ENCODE data around the gene ADH1C.

DNA sequence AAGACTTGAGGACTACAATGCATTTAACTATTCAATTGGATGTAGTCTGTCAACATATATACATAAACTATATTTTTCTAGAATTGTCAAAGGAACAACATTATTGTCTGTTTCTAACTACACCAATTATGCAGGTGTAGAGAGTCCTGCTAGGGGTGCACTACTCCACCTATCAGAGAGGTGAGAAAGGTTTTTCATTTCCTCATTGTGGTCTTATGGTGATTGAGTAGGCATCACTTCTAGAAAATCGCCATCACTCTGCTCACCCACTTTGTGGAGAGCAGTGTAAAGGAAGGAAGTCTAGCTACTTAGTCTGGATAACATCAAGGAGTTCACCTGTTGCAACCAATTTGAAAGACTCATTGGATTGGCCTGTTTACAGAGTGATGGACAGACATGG is 4.4 kb upstream of the ADH1C start:
- TF ChIP-seq, protein P1, sequence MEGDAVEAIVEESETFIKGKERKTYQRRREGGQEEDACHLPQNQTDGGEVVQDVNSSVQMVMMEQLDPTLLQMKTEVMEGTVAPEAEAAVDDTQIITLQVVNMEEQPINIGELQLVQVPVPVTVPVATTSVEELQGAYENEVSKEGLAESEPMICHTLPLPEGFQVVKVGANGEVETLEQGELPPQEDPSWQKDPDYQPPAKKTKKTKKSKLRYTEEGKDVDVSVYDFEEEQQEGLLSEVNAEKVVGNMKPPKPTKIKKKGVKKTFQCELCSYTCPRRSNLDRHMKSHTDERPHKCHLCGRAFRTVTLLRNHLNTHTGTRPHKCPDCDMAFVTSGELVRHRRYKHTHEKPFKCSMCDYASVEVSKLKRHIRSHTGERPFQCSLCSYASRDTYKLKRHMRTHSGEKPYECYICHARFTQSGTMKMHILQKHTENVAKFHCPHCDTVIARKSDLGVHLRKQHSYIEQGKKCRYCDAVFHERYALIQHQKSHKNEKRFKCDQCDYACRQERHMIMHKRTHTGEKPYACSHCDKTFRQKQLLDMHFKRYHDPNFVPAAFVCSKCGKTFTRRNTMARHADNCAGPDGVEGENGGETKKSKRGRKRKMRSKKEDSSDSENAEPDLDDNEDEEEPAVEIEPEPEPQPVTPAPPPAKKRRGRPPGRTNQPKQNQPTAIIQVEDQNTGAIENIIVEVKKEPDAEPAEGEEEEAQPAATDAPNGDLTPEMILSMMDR (IDR thresholded peaks at IDR 0.05): no peak
- TF ChIP-seq POLR2A (IDR thresholded peaks at IDR 0.05): no peak
